ENCODE measurements around the gene COL15A1.

The COL15A1 gene

GRCh38 chr9:99031994-99032393 is 88.3 kb downstream of the COL15A1 start:
- no peak for TF ChIP-seq CTCF (IDR thresholded peaks at IDR 0.05; ENCODE audit: borderline replicate concordance, control extremely low read depth, extremely low read depth, insufficient read depth, missing control alignments)
- in situ Hi-C loops (cut with MboI; ENCODE audit: low sequenced_read_pairs, unreplicated experiment) = no loop called here
- DNase-seq (ENCODE audit: low spot score) = no peak

DNA sequence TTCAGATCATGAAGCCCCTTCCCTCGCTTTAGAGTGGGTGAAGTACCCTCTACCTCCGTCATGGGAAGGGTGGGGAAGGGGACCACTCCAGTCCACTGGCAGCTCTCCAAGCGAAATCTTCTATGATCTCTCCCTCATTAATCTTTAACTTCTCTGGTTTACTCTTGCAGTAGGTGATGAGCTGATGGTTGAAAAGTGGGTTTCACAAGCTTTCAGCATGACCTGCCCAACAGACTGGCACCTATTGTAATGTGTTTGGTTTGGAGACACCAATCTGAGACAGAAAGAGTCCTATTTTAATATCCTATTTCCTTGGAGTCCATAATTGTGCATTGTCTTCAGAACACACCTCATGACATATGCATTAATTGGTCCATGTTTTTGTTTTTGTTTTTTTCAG is 90.4 kb downstream of the COL15A1 start:
- TF ChIP-seq CTCF (IDR thresholded peaks at IDR 0.05; ENCODE audit: borderline replicate concordance, control extremely low read depth, extremely low read depth, insufficient read depth, missing control alignments) = no peak
- no peak for DNase-seq (ENCODE audit: low spot score)
- in situ Hi-C loops (cut with MboI; ENCODE audit: low sequenced_read_pairs, unreplicated experiment) = no loop called here

DNA sequence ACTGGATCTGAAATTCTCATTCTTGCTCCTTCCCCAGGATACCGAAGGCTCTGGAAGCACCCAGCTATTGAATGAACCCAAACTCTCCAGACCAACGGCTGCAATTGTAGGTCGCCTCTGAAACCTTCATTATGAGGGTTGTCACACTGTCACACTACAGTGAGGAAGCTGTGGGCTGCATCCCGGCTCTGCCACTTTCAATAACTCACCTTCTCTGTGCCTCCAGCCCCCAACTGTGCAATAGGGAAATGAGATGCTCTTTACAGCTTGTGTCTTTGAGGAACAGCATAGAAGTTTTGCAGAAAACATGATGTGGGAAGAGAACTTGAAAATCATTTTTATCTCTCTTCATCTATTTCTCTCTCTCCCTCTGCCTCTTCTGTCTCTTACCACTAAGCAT is 91.6 kb downstream of the COL15A1 start:
- in situ Hi-C loops (cut with MboI; ENCODE audit: low sequenced_read_pairs, unreplicated experiment) = no loop called here
- no peak for TF ChIP-seq CTCF (IDR thresholded peaks at IDR 0.05; ENCODE audit: borderline replicate concordance, control extremely low read depth, extremely low read depth, insufficient read depth, missing control alignments)
- no peak for DNase-seq (ENCODE audit: low spot score)

DNA sequence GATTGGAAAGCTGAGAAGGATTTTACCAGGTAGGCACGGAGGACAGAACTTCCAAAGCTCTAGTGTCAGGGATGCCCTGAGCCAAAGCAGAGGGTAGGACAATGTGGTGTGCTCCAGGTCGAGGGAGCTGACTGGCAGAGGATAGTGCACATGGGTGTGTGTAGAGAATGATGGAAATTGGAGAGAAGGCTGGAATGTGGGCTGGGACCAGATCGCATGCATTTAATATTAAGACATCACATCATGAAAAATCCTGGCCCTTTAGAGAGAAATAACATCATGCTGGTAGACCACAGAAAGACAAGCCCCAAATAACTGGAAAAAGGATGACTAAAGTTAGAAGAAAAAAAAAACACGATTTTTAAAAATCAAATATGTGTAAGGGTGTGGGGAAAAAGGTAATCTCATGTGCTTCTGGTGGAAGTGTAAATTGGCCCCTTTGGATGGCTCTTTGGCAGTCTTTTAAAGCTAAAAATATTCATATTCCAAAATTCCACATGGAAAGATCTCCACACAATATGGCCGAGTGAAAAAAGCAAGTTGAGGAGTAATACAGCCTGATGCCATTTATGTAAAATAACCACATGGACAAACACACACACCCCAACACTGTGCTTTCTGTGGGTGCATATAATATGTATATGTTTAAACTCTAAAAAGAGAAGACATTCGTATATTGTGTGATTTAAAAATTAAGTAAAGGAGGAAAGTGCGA is 94.2 kb downstream of the COL15A1 start:
- TF ChIP-seq CTCF (IDR thresholded peaks at IDR 0.05; ENCODE audit: borderline replicate concordance, control extremely low read depth, extremely low read depth, insufficient read depth, missing control alignments) = no peak
- in situ Hi-C loops (cut with MboI; ENCODE audit: low sequenced_read_pairs, unreplicated experiment) = no loop called here
- no peak for DNase-seq (ENCODE audit: low spot score)

GRCh38 chr9:99038484-99038820 is 94.7 kb downstream of the COL15A1 start:
- in situ Hi-C loops (cut with MboI; ENCODE audit: low sequenced_read_pairs, unreplicated experiment) = no loop called here

DNA sequence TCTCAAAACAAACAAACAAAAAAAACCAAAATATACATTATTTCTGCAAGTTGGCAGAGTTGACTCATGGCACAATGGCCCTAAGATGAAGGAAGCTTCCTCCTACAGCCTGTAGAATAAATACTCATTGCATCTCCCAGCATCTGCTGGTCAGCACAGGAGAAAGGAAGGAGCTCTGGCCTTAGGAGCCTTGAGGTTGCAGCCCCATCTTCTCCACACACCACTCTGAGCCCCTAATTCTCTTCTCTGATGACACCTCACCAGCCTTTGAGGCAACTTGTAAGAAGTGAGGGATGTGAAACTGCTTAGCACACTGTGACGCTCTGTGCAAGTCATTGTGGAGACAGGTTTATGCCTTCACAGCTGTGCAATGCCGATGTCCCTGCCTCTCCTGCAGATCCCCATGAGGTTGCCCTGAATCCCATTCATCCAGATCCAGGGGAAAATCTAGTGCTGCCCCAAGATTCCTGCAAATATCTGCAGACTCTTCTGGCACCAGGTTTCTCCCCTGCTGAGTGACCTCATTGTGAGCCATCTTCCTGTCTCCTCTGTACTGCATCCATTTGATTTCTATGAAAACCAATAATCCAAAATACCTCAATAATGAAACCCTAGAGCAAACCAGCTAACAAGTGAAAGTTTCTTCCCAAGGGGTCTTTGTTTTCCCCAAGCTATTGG is 95.9 kb downstream of the COL15A1 start:
- no peak for DNase-seq (ENCODE audit: low spot score)
- TF ChIP-seq CTCF (IDR thresholded peaks at IDR 0.05; ENCODE audit: borderline replicate concordance, control extremely low read depth, extremely low read depth, insufficient read depth, missing control alignments) = no peak
- in situ Hi-C loops (cut with MboI; ENCODE audit: low sequenced_read_pairs, unreplicated experiment) = no loop called here

More at GRCh38 chr9:99038484-99038820, 94.7 kb downstream of the COL15A1 start:
- DNase-seq (ENCODE audit: low spot score) = no peak
- no peak for TF ChIP-seq CTCF (IDR thresholded peaks at IDR 0.05; ENCODE audit: borderline replicate concordance, control extremely low read depth, extremely low read depth, insufficient read depth, missing control alignments)

Data from GM13976 (cell line).